T47D (cell line): Measurements from ENCODE around the gene GGA2.
A peak's percentile ranks its signal among the peaks of the same experiment; 100 is the strongest.
"Not testable (repeated sequence)": the region's sequence is repeated elsewhere in the genome, so short reads cannot be mapped to it uniquely, and the experiment has no call there.

Experiments
- DNase-seq, 2 experiments: peaks; one replicate each; pipeline versions ENCODE4 v3.0.0 to v3.0.0-alpha.2; 2011 to 2012; ENCODE audit warnings: low read depth in 1 of 2, low spot score in 1 of 2
- JUND ChIP-seq: IDR thresholded peaks from 2 replicates; pipeline ENCODE4 v1.6.1; 2012; ENCODE audit warnings: low read depth
- in situ Hi-C: cut with HindIII; loops from 2 replicates; pipeline ENCODE4 v1.10.0; 2016; ENCODE audit warnings: low sequenced_read_pairs, low pct_unique_long_range_greater_than_20kb

Gene GGA2

DNA sequence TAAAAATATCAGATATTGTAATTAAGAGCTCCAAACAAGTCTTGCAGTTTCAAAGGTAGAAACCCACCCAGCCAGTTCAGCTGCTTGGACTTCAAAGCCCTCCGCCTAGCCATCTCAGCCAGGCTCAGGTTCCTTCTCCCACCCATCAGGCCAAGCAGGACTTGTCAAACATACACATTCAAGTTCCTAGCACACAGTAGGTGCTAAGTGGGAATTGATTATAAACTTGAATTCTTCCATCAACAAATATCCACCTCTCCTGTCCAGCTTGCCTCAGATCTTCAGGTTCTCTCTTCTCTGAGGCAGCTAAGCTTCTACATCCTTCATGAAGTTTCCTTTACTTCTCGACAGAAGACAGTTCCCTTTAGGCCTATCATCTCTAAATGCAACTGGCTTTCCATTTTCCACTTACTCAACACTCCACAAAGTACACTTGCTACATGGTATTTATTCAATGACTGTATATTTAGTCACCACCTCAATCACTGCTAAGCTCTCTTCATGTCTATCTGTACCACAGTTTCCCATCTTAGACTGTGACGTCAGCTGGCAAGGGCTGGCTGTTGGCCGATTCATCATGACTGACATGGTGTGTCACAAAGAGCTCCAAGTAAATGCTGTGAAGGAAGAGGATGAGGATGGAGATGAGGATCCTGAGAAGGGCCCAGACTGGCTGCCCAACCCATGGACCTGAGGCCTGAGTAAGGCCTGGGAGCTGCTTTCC lies 44.0 kb downstream of the GGA2 start:
- no peak for TF ChIP-seq JUND
- in situ Hi-C loops, result no loop called here
- DNase-seq, result no peak

GRCh38 chr16:23465179-23465578 lies 45.1 kb downstream of the GGA2 start:
- DNase-seq, result no peak
- TF ChIP-seq JUND, result no peak
- in situ Hi-C loops, result no loop called here

GRCh38 chr16:23464196-23464595 lies 46.1 kb downstream of the GGA2 start:
- in situ Hi-C loops, result no loop called here
- no peak for DNase-seq
- no peak for TF ChIP-seq JUND

GRCh38 chr16:23462994-23463393 lies 47.3 kb downstream of the GGA2 start:
- DNase-seq, in situ Hi-C loops: not testable (repeated sequence)

GRCh38 chr16:23453338-23454052 lies 56.8 kb downstream of the GGA2 start:
- no peak for DNase-seq
- no peak for TF ChIP-seq JUND
- in situ Hi-C loops, result no loop called here

GRCh38 chr16:23452572-23453337 lies 57.5 kb downstream of the GGA2 start, which contains the start of gene COG7:
Gene COG7, minus strand, starts transcription at chr16:23453189. Its CDS starts 195 bp downstream, at chr16:23452994.
- peak; percentile 73 to 88 for DNase-seq
- no peak for TF ChIP-seq JUND
- in situ Hi-C loops, result no loop called here

GRCh38 chr16:23452221-23452571 lies 58.1 kb downstream of the GGA2 start:
- DNase-seq, result no peak
- in situ Hi-C loops, result no loop called here

DNA sequence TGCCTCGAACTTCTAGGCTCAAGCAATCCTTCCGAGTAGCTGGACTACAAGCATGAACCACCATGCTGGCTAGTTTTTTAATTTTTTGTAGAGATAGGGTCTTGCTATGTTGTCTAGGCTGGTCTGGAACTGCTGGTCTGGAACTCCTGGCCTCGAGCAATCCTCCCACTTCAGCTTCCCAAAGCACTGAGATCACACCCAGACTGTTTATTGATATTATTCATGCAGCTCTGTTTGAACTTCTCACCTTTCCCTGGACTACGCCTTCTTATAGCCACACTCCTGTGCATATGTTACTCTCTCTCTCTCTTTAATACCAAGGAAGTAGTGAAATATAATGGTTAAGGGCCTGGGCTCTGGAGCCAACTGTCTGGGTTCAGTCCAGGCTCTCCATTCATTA lies 61.9 kb downstream of the GGA2 start:
- in situ Hi-C loops, result no loop called here
- DNase-seq, result no peak
- no peak for TF ChIP-seq JUND

More at GRCh38 chr16:23452221-23452571, 58.1 kb downstream of the GGA2 start:
- TF ChIP-seq JUND, result no peak

GRCh38 chr16:23437542-23437941 lies 72.8 kb downstream of the GGA2 start:
- DNase-seq, in situ Hi-C loops: not testable (repeated sequence)

GRCh38 chr16:23436951-23437350 lies 73.3 kb downstream of the GGA2 start:
- no peak for TF ChIP-seq JUND
- in situ Hi-C loops, result no loop called here
- DNase-seq, result no peak

- TF ChIP-seq JUND, result no peak
- DNase-seq, result peak; percentile 37 to 65
- in situ Hi-C loops, result no loop called here
These were observed 74.8 kb downstream of the GGA2 start for GRCh38 chr16:23435500-23435899.

- DNase-seq, result peak; percentile 37 to 86
- in situ Hi-C loops, result no loop called here
- TF ChIP-seq JUND, result no peak
These were observed 75.9 kb downstream of the GGA2 start for GRCh38 chr16:23434380-23434779.
